ENCODE results near the gene NHERF2.
"Not testable (repeated sequence)": the region's sequence is repeated elsewhere in the genome, so short reads cannot be mapped to it uniquely, and the experiment has no call there.

DNA sequence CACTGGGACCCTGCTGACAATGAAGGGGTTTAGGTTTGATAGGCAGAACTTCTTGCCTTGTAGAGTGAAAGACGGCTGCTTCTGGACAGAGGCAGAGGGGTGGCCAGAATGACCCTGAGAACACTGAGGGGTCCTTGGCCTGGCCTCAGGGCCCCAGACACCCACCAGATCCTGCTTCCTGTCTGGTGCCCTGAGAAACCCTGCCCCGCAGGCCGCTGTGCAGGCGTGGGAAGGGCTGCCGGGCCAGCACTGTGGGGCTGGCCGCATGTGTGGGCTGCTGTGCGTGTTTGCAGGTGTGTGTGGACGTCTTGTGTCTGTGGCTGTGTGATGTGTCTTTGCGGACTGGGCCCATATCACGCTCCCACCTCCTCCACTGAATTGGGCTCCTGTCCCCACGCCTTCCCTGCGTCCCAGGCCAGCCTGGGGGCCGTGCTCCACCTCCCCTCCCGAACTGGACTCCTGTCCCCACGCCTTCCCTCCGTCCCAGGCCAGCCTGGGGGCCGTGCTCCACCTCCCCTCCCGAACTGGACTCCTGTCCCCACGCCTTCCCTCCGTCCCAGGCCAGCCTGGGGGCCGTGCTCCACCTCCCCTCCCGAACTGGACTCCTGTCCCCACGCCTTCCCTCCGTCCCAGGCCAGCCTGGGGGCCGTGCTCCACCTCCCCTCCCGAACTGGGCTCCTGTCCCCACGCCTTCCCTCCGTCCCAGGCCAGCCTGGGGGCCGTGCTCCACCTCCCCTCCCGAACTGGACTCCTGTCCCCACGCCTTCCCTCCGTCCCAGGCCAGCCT, 7.4 kb downstream of the NHERF2 start:
- TF ChIP-seq, protein P1, sequence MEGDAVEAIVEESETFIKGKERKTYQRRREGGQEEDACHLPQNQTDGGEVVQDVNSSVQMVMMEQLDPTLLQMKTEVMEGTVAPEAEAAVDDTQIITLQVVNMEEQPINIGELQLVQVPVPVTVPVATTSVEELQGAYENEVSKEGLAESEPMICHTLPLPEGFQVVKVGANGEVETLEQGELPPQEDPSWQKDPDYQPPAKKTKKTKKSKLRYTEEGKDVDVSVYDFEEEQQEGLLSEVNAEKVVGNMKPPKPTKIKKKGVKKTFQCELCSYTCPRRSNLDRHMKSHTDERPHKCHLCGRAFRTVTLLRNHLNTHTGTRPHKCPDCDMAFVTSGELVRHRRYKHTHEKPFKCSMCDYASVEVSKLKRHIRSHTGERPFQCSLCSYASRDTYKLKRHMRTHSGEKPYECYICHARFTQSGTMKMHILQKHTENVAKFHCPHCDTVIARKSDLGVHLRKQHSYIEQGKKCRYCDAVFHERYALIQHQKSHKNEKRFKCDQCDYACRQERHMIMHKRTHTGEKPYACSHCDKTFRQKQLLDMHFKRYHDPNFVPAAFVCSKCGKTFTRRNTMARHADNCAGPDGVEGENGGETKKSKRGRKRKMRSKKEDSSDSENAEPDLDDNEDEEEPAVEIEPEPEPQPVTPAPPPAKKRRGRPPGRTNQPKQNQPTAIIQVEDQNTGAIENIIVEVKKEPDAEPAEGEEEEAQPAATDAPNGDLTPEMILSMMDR (IDR thresholded peaks at IDR 0.05) = not testable (repeated sequence)
- TF ChIP-seq POLR2A (IDR thresholded peaks at IDR 0.05) = not testable (repeated sequence)

Data from uterus (tissue), 2 donors.